Activated naive CD4-positive, alpha-beta T cell (primary cell): ENCODE measurements around the gene PLXNB3.

Source experiments
- DNase-seq, 4 experiments: peaks; one replicate each; lab custom pipeline; 2025; lab: John Stamatoyannopoulos, UW

PLXNB3 gene

DNA sequence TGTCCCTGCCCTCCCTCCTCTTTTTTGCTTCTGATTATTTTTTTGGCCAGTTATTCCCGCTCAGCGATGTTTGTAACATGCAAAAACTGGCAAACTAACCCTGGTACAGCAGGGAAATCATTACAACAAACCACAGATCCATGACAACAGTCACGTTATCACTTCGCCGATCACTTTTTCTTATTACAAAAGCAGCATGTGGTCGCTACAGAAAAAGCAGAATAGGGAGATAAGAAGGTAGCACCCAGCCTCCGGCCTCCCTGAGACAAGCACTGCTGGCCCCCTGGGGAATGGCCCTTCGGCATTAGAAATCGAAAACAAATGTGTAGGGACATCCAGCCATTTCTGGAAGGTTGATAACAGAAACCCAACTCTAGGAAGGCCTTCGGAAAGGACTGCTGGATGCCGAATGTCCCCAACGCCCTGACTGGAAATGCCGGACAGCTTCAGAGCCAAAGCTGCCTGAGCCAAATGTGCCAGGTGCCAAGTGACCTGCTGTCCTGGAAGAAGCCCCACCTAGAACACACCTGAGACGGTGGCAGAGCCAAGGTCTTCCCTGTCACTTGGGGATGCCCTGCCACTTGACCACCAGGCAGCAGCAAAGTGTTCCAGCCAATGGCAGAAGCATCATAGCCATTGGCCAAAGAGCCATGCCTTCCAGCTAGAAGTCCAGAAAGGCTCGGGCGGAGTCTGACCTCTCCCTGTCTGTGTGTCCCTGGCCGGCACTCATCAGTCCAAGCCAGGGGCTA, 27.2 kb downstream of the PLXNB3 start:
- DNase-seq = no peak

DNA sequence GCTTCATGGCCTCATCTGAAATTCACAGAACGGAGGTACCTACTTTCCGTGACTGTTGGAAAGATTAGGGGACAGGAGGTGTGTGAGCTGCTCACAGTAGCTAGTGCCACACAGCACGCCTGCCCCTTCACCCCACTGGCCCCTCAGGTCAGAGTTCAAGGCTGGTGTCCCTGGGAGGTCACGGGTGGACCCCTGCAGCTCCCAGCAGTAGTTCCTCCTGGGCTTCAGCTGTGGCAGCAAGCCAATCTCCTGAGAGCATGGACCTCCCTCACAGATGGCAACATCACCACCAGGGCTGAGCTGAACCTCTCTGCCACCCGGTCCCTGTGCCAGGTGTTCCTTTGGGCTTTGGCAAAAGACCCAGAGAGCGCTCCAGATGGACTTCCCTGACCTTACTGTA, 28.3 kb downstream of the PLXNB3 start:
- DNase-seq = no peak

GRCh38 chrX:153793291-153793690, 29.2 kb downstream of the PLXNB3 start:
- no peak for DNase-seq

DNA sequence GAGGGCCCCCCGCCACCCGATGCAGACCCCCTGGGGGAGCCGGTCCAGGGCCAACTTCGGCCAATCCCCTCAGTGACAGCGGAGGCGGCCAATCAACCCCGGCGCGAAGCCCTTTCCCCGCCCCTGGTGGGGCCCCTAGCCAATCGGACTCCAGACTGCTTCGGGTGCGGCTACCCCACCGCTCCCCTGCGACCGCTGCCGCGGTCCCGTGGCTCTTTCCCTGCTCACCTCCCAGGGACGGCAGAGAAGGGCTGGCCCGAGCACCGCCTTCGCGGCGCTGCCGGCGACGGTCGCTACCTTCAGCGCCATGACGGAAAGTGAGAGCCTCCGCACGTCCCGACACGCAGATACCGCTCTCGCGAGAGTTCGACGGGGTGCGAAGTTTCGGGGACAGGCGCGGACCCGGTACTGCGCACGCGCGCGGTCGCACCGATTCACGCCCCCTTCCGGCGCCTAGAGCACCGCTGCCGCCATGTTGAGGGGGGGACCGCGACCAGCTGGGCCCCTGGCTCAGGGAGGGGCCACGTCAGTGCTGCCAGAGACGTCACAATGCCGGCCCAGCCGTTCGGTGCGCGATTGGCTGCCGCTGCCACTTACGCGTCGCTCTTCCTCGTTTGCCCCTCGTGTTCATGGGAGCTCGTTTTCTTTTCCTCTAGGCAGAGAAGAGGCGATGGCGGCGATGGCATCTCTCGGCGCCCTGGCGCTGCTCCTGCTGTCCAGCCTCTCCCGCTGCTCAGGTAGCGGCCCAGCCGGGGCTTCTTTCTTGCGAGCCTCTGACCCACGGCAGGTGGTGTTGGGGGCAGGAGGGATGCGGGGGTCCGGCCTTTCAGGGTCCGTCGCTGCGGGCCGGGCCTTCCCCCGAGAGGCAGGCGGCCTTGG, 30.2 kb downstream of the PLXNB3 start, which contains the start of the genes IDH3G and SSR4:
IDH3G (minus strand) TSS at position 358 of the 879 bp plus-strand sequence; CDS start at position 309, 49 bp downstream.
SSR4 (plus strand) TSS at position 651 of the 879 bp plus-strand sequence; CDS start at position 671, 20 bp downstream.
- peak; percentile 74 to 89 (median 84) for DNase-seq

DNA sequence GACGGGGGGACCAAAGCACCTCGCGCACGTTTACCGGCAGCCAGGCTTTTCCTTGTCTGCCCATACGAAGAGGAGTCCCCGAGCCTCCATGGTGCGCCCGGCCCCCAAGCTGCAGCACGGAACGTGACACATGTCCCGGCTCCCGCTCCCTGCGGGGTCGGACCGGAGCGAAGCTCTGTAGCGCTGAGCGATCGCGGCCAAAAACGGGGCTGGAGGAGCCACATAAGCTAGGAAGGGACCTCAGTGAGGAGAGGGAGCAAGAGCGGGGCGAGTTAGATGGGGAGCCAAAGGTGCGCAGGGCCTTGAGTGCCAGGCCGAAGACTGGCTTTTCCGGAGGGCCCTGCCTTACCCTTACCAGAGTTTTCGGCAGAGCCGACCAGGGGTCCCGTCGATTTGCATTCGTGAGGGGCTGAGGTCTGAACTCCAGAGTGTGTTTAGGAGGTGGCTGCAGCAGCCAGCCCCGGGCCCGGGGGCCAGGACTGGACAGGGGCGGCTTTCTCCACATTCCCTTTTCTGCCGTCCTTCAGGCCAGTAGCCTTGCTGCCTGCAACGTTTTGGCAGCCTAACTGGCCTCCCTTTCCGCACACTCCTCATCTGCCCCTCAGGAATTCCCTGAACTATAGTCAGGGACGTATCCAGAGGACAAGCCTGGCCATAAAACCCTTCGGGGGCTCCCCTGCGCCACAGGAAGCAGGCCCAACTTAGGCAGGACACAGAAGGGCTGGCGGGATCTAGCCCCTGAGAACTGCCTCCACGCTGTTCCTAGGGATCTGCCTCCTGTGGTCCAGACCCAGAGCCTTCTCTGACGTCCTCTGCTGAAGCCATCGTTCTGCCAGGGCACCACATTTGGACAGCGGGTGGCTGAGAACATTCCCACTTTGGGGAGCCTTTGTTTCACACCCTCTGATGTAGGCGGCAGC, 31.1 kb downstream of the PLXNB3 start:
- DNase-seq = no peak

GRCh38 chrX:153797415-153798015, 33.5 kb downstream of the PLXNB3 start:
- no peak for DNase-seq

- no peak for DNase-seq
Measured at GRCh38 chrX:153799326-153799725, 35.3 kb downstream of the PLXNB3 start.

- no peak for DNase-seq
Measured at GRCh38 chrX:153800177-153800722, 36.2 kb downstream of the PLXNB3 start.

DNA sequence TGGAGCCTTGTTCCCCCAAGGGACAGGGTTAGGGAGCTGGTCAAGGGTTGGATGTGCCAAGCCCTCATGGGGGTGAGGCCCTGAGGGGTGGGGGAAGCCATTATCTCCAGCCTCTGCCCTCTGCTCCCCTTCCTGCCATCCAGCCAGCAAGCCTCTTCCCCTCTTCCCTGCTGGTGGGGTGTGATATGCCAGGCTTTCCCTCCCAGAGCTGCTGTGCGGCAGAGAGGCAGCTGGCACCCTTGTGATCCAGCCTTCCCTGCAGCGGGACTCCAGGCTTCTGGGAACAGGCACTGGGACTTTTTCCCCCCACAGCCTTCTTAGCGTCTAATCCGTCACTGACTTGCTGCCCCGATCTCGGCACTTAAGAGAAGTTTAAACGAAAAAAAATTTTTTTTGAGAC, 36.7 kb downstream of the PLXNB3 start:
- no peak for DNase-seq

DNA sequence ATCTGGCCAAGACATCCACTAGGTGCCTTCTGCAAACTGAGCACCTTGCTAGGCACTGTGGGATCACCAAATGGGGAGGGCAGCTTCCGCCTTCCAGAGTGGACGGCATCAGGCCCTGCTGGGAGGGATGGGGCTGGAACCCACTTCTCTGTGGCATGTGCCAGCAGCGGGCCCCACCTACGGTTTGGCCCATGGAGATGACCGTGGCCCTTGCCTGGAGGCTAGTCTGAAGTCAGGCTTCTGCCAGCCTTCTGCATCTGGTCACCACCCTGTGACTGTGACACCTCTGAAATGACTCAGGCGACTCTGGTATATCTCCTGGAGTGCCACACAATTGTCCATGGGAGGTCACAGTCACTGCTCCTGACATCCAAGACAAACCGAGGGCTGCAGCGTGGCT, 37.6 kb downstream of the PLXNB3 start:
- DNase-seq = no peak

GRCh38 chrX:153802513-153803045, 38.5 kb downstream of the PLXNB3 start:
- no peak for DNase-seq

- DNase-seq = no peak
Measured at GRCh38 chrX:153803211-153804099, 39.4 kb downstream of the PLXNB3 start.

DNA sequence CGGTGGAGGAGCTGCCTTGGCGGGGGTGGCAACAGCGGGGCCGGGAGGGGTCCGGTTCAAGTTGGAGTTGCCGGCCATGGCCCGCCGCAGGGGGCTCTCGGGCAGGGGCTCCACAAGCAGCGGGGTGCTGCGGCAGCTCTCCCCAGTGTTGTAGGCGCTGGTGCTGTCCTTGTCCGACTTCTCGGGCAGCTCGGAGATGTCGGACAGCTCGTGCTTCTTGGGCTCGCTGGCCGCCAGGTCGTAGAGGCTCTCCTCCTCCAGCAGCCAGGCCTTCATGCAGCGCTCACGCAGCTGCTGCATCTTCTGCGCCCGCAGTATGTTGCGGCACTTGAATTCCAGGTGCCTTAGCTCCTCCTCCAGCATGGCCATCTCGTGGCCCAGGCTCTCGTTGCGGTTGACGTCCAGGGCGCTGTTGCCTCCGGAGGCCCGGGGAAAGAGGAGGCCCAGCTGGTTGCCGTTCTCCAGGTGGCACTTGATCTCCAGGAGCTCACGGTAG, 40.1 kb downstream of the PLXNB3 start:
- DNase-seq = no peak

DNA sequence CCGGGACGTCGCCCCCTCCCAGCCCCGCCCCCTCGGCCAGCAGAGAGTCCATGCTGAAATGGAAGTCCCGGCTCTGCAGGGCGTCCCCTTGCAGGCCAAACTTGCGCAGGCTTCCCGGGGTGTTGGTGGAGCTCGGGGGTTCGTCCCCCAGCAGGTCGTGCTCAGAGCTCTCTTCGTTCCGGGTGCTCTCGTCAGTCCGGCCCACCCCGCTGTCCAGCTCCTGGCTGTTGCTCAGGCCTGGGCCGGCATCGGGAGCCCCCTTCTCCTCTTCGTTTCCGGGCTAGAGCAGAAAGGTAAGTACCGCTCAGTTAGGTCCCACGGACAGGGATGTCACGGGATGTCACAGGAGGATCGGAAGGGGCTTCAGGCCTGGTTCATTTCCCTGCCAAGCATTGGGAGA, 40.6 kb downstream of the PLXNB3 start:
- no peak for DNase-seq

GRCh38 chrX:153805436-153805835, 41.4 kb downstream of the PLXNB3 start:
- DNase-seq = no peak

DNA sequence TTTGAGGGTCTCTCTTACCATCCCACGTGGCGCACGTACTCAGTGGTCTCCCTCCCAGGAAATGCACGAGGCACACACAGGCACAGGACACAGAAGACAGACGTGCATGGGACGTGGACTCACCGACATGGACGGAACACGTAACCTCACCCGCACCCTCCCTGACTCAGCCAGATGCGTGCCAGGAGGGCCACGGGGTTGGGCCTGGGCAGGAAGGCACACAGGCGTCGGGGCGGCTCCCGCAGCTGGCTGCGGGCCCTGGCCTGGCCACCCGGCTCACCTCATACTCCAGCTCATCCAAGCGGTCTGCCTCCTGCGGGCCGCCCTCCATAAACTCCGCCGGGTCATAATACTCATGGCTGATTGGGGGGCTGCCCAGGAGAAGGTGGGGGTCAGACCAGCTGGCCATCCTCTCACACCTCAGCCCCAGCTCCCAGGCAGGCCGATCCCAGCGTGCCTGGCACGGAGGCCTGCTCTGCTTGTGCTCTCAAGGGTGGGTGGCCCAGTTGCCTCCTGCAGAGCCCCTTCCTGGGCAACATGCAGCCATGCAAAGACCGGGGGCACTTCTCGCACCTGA, 43.0 kb downstream of the PLXNB3 start:
- no peak for DNase-seq

GRCh38 chrX:153807976-153808375, 43.9 kb downstream of the PLXNB3 start:
- DNase-seq = no peak

DNA sequence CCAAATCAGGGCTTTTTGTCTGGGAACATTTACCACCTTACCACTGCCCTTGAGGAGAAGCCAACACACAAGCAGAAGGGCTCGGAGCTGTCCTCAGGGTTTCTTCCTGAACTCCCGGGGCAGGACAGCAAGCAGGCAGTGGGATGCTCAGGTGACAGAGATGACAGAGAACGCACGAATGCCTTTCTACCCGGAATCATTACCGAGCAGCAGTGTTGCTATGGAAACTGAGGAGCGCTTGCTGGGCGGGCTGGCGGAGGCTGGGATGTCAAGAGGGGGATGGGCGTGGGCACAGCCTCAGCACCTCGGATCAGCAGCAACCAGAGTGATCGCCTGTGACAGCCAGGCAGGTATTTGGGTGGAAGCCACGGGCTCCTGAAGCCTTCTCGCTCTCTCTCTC, 48.2 kb downstream of the PLXNB3 start:
- no peak for DNase-seq

GRCh38 chrX:153813161-153813560, 49.1 kb downstream of the PLXNB3 start:
- DNase-seq = no peak
